Loucy (cell line): ENCODE measurements around the gene MYL5.
A peak's percentile ranks its signal among the peaks of the same experiment; 100 is the strongest.

Source experiments
- H2AFZ ChIP-seq: fragments of 200-600 bp; sonication (generic); 2 replicates; pipeline ENCODE4 v1.6.0; 2016; ENCODE audit warnings: antibody characterized with exemption, mild to moderate bottlenecking, low read length, moderate library complexity
- H3F3A ChIP-seq: fragments of 200-600 bp; 2 replicates; pipeline ENCODE4 v1.6.0; 2016; ENCODE audit warnings: antibody characterized with exemption, low read depth, mild to moderate bottlenecking
- H3K27me3 ChIP-seq: fragments of 200-600 bp; sonication (generic); 2 replicates; pipeline ENCODE4 v1.6.1; 2014; ENCODE audit warnings: low read length, mild to moderate bottlenecking; ENCODE audit not compliant: insufficient read depth, poor library complexity, severe bottlenecking
- H3K36me3 ChIP-seq: fragments of 200-600 bp; sonication (generic); 2 replicates; pipeline ENCODE4 v1.6.1; 2016; ENCODE audit warnings: low read length; ENCODE audit not compliant: insufficient read depth
- H3K4me1 ChIP-seq: fragments of 200-600 bp; sonication (generic); 2 replicates; pipeline ENCODE4 v1.5.1; 2014; ENCODE audit warnings: low read length, mild to moderate bottlenecking; ENCODE audit not compliant: insufficient read depth, poor library complexity, severe bottlenecking
- H3K4me2 ChIP-seq: fragments of 200-600 bp; sonication (generic); 2 replicates; pipeline ENCODE4 v1.6.0; 2014; ENCODE audit warnings: antibody characterized with exemption, low read length, low read depth, mild to moderate bottlenecking; ENCODE audit not compliant: poor library complexity, severe bottlenecking
- H3K4me3 ChIP-seq: fragments of 200-600 bp; sonication (generic); 2 replicates; pipeline ENCODE4 v1.5.1; 2014; ENCODE audit warnings: low read length, mild to moderate bottlenecking, mixed read lengths; ENCODE audit not compliant: poor library complexity, severe bottlenecking
- H3K79me2 ChIP-seq: fragments of 200-600 bp; sonication (generic); 2 replicates; pipeline ENCODE4 v1.6.1; 2014; ENCODE audit warnings: low read length; ENCODE audit not compliant: insufficient read depth
- H3K9ac ChIP-seq: fragments of 200-600 bp; sonication (generic); 2 replicates; pipeline ENCODE4 v1.6.0; 2014; ENCODE audit warnings: mild to moderate bottlenecking, low read depth, low read length, moderate library complexity; ENCODE audit not compliant: poor library complexity, severe bottlenecking
- H3K9me2 ChIP-seq: fragments of 200-600 bp; sonication (generic); replicated peaks from 2 replicates; pipeline ENCODE4 v1.6.1; 2016; ENCODE audit warnings: low read depth, low read length, mixed read lengths
- H3K9me3 ChIP-seq: fragments of 200-600 bp; sonication (generic); 2 replicates; pipeline ENCODE4 v1.6.1; 2014; ENCODE audit warnings: mild to moderate bottlenecking, antibody characterized with exemption, low read length, low read depth; ENCODE audit not compliant: insufficient read depth
- H4K20me1 ChIP-seq: fragments of 200-600 bp; sonication (generic); 2 replicates; pipeline ENCODE4 v1.6.0; 2014; ENCODE audit warnings: antibody characterized with exemption, low read length, mild to moderate bottlenecking; ENCODE audit not compliant: insufficient read depth, poor library complexity, severe bottlenecking
- CTCF ChIP-seq: fragments of 200-600 bp; sonication (generic); conservative IDR thresholded peaks from 2 replicates; pipeline ENCODE4 v1.5.1; 2014; ENCODE audit warnings: mild to moderate bottlenecking, antibody characterized with exemption, low read length
- EZH2phosphoT487 ChIP-seq: fragments of 200-600 bp; IDR thresholded peaks from 2 replicates; pipeline ENCODE4 v1.6.1; 2018; ENCODE audit warnings: antibody characterized with exemption, mild to moderate bottlenecking, moderate library complexity, borderline replicate concordance

MYL5 gene

DNA sequence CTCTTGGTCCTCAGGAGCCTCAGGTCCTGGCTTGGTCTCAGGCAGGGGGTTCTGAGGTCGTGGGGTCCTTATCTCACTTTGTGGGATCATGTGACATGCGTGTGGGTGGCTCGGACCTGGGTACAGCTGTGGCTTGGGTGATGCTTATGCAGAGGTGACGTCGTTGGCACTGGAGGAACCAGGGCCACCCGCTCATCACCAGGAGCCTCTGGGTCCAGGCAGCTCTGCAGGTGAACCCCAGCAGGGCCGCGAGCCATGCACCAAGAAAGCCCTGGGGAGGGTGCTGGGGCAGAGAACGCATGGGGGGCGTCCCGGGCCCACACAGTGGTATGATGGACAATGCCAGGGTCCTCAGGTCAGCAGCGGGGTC lies 9.0 kb upstream of the MYL5 start:
- Histone ChIP-seq H3K9me2 (no peaks in the 10 kb centered on the region), H3K4me3 (peak overlapping the region; percentile 96), H3K9ac (peak overlapping the region; percentile 95), H3K9me3 (no peaks in the 10 kb centered on the region), H3K4me2 (peak overlapping the region; percentile 86), H3F3A (no peaks in the 10 kb centered on the region), H3K79me2 (peaks cover 13% of the 10 kb centered on the region; the same call in 1 of the 2 replicates), H2AFZ (no peak overlapping the region), H3K36me3 (no peaks in the 10 kb centered on the region), H3K27me3 (no peaks in the 10 kb centered on the region), H3K4me1 (peaks cover 14% of the 10 kb centered on the region), H4K20me1 (no peaks in the 10 kb centered on the region)
- TF ChIP-seq EZH2phosphoT487 = no peak
- TF ChIP-seq CTCF = no peak

DNA sequence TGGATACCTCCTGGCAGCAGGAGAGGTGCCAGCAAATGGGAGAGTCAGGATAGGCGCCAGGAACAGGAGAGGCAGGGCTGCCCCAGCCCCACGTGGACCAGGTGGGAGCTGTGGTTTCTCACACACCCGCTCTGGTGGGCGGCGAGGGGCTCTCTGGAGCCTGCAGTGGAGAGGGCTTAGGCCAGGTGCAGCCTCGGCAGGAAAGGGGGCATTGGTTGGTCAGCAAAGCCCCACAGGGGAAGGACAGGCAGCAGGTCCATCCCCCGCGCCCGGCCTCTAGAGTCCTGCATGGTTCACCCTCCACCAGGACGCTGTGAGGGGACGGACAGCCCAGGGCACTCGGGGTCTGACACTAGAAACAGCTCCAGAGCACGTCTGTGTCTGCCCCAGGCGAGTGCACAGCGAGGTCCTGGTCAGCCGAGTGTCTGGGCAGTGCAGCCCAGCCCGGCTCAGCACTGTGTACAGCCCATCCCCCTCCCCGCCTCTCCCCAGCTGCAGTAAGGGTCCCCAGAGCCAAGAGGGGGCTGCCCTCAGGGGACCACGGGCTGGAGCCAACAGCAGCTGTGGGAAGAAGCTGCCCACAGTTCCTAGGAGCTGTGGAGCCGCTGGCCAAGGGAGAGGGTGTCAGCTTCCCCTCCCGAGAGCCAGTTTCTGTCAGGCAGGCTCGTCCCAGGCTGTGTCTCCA lies 8.4 kb upstream of the MYL5 start:
- H3K9me3 ChIP-seq = no peaks in the 10 kb centered on the region
- no peak overlapping the region for H3K9ac ChIP-seq
- H3K4me3 ChIP-seq = no peak overlapping the region
- H3K27me3 ChIP-seq = no peaks in the 10 kb centered on the region
- H2AFZ ChIP-seq = no peak overlapping the region
- H4K20me1 ChIP-seq = no peaks in the 10 kb centered on the region
- no peaks in the 10 kb centered on the region for H3K9me2 ChIP-seq
- TF ChIP-seq CTCF (no peak), EZH2phosphoT487 (no peak)
- no peaks in the 10 kb centered on the region for H3F3A ChIP-seq
- H3K4me2 ChIP-seq = peak overlapping the region; percentile 86
- H3K79me2 ChIP-seq = peaks cover 13% of the 10 kb centered on the region; the same call in 1 of the 2 replicates
- H3K4me1 ChIP-seq = peaks cover 14% of the 10 kb centered on the region
- no peaks in the 10 kb centered on the region for H3K36me3 ChIP-seq

- H3K4me2 ChIP-seq = no peak overlapping the region
Observed at GRCh38 chr4:666436-666810, 7.9 kb upstream of the MYL5 start.

More at GRCh38 chr4:666436-666810, 7.9 kb upstream of the MYL5 start:
- H3K9me3 ChIP-seq = no peaks in the 10 kb centered on the region
- no peaks in the 10 kb centered on the region for H3K9me2 ChIP-seq
- peaks cover 14% of the 10 kb centered on the region for H3K4me1 ChIP-seq
- peaks cover 13% of the 10 kb centered on the region; the same call in 1 of the 2 replicates for H3K79me2 ChIP-seq
- no peak for TF ChIP-seq CTCF
- no peak for TF ChIP-seq EZH2phosphoT487
- H4K20me1 ChIP-seq = no peaks in the 10 kb centered on the region
- no peaks in the 10 kb centered on the region for H3F3A ChIP-seq
- no peak overlapping the region for H2AFZ ChIP-seq
- H3K4me3 ChIP-seq = no peak overlapping the region
- H3K9ac ChIP-seq = no peak overlapping the region
- no peaks in the 10 kb centered on the region for H3K36me3 ChIP-seq
- H3K27me3 ChIP-seq = no peaks in the 10 kb centered on the region
